ENCODE measurements around the gene CHMP2A. TPM values are rescaled to one million over a fixed set of nuclear protein-coding genes. Genes with fewer than 3 reads are reported as not detected.

The CHMP2A gene
- total and polyA plus RNA-seq, 2 experiments from 2014 or later = 88.6 to 186 TPM

GRCh38 chr19:58573658-58574164, 18.8 kb upstream of the CHMP2A start:
- no peak for TF ChIP-seq EZH2 (IDR thresholded peaks at IDR 0.05; ENCODE audit: insufficient read depth, poor library complexity, severe bottlenecking)
- TF ChIP-seq EZH2phosphoT487 (IDR thresholded peaks at IDR 0.05; ENCODE audit: insufficient read depth, low read depth) = no peak
- Histone ChIP-seq H3K79me2 (ENCODE audit: insufficient read depth) (peaks cover 33% of the 10 kb centered on the region), H3K4me1 (ENCODE audit: insufficient read depth) (peaks cover 12% of the 10 kb centered on the region; the same call in 1 of the 2 replicates), H3K27ac (peak overlapping the region; percentile 94), H3F3A (ENCODE audit: insufficient read depth) (peaks cover 12% of the 10 kb centered on the region), H3K27me3 (replicated peaks; ENCODE audit: insufficient read depth) (no peaks in the 10 kb centered on the region), H3K9me2 (ENCODE audit: insufficient read depth) (no peaks in the 10 kb centered on the region), H2AFZ (peak overlapping the region; percentile 83), H3K4me2 (ENCODE audit: unreplicated experiment) (peak overlapping the region; percentile 91), H3K9me3 (ENCODE audit: low read depth) (no peaks in the 10 kb centered on the region), H3K9ac (peak overlapping the region; percentile 91), H3K36me3 (ENCODE audit: low read depth) (no peaks in the 10 kb centered on the region), H3K4me3 (peak overlapping the region; percentile 88), H4K20me1 (ENCODE audit: insufficient read depth) (no peaks in the 10 kb centered on the region)
- in situ Hi-C loops (cut with MboI) = no loop called here
- WGBS, 2 experiments (ENCODE audit: low coverage in 1 of 2, low lambda C conversion rate in 2 of 2, missing lambda C conversion rate in 2 of 2) = 1% methylated on average over 17 to 20 of the region's 20 CpGs
- no peak for DNase-seq

DNA sequence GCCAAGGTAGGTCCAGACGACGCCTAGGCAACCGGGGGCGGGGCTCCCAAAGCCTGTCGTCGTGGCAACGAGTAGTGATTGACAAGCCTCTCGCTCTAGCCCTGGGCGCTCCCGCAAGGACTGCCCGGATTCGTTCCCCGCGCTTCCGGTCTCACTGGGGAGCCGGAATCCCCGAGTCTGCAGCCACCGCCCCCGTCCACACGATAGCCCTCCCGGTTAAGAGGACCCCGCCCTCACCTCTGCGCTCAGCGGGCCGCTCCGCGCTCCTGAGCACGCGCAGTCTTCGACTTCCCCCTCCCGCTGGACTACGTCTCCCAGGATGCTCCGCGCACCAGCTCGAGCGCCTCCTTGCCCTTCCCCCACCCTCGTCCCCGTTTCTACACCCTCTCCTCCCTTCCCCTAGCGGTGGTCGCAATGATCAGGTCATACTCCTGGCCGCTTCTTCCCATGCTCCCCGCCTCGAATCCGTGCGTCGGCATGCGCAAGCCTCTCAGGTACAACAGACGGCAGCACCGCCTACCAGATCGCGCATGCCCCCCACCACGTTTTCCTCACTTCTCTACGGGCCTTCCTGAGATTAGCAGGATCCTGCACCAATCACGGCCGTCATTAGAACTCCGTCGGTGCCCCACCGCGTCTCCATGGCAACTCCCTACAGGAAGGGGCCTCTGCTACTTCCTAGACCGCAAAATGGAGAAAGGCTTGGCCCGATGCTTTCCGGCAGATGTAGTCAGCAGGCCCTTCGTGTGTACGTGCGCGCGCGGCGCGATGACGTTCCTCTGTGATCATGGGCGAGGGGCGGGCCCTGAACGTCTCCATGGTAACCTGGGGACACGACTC, 18.1 kb upstream of the CHMP2A start, which contains the start of gene MZF1:
TSS of gene MZF1 (minus strand) at position 518 of the 840 bp plus-strand sequence. CDS start 1,946 bp downstream, outside the sequence.
- no peak for TF ChIP-seq EZH2phosphoT487 (IDR thresholded peaks at IDR 0.05; ENCODE audit: insufficient read depth, low read depth)
- no peak for TF ChIP-seq EZH2 (IDR thresholded peaks at IDR 0.05; ENCODE audit: insufficient read depth, poor library complexity, severe bottlenecking)
- peak within 1 kb of the TSS; percentile 94 for H3K27ac ChIP-seq
- peaks cover 11% of the 10 kb centered on the region for H3F3A ChIP-seq (ENCODE audit: insufficient read depth)
- peaks cover 8% of the 10 kb centered on the region; the same call in 1 of the 2 replicates for H3K4me1 ChIP-seq (ENCODE audit: insufficient read depth)
- WGBS, 2 experiments (ENCODE audit: low coverage in 1 of 2, low lambda C conversion rate in 2 of 2, missing lambda C conversion rate in 2 of 2) = 1% methylated on average over 54 to 75 of the region's 75 CpGs
- no peaks in the 10 kb centered on the region for H3K27me3 ChIP-seq (replicated peaks; ENCODE audit: insufficient read depth)
- peak within 1 kb of the TSS; percentile 96 for H3K4me2 ChIP-seq (ENCODE audit: unreplicated experiment)
- DNase-seq = peak; percentile 100
- peak within 1 kb of the TSS; percentile 83 for H2AFZ ChIP-seq
- in situ Hi-C loops (cut with MboI) = no loop called here
- peaks cover 26% of the 10 kb centered on the region for H3K79me2 ChIP-seq (ENCODE audit: insufficient read depth)
- peak within 1 kb of the TSS; percentile 88 for H3K4me3 ChIP-seq
- no peaks in the 10 kb centered on the region for H3K9me2 ChIP-seq (ENCODE audit: insufficient read depth)
- H3K36me3 ChIP-seq (ENCODE audit: low read depth) = no peaks in the 10 kb centered on the region
- H3K9me3 ChIP-seq (ENCODE audit: low read depth) = no peaks in the 10 kb centered on the region
- H4K20me1 ChIP-seq (ENCODE audit: insufficient read depth) = no peaks in the 10 kb centered on the region
- H3K9ac ChIP-seq = peak within 1 kb of the TSS; percentile 91

GRCh38 chr19:58572026-58572817, 17.3 kb upstream of the CHMP2A start:
- Histone ChIP-seq H3K36me3 (ENCODE audit: low read depth) (no peaks in the 10 kb centered on the region), H3K9me2 (ENCODE audit: insufficient read depth) (no peaks in the 10 kb centered on the region), H3K79me2 (ENCODE audit: insufficient read depth) (peaks cover 18% of the 10 kb centered on the region), H3K4me2 (ENCODE audit: unreplicated experiment) (peak overlapping the region; percentile 96), H3K9me3 (ENCODE audit: low read depth) (no peaks in the 10 kb centered on the region), H3K27ac (peak overlapping the region; percentile 94), H3K4me1 (ENCODE audit: insufficient read depth) (peaks cover 8% of the 10 kb centered on the region; the same call in 1 of the 2 replicates), H3K27me3 (replicated peaks; ENCODE audit: insufficient read depth) (no peaks in the 10 kb centered on the region), H2AFZ (no peak overlapping the region), H3F3A (ENCODE audit: insufficient read depth) (peaks cover 11% of the 10 kb centered on the region), H4K20me1 (ENCODE audit: insufficient read depth) (no peaks in the 10 kb centered on the region), H3K4me3 (peak overlapping the region; percentile 88), H3K9ac (peak overlapping the region; percentile 91)
- no peak for TF ChIP-seq EZH2phosphoT487 (IDR thresholded peaks at IDR 0.05; ENCODE audit: insufficient read depth, low read depth)
- no peak for TF ChIP-seq EZH2 (IDR thresholded peaks at IDR 0.05; ENCODE audit: insufficient read depth, poor library complexity, severe bottlenecking)
- 37 to 39% methylated on average over 22 to 24 of the region's 24 CpGs for WGBS, 2 experiments (ENCODE audit: low coverage in 1 of 2, low lambda C conversion rate in 2 of 2, missing lambda C conversion rate in 2 of 2)
- in situ Hi-C loops (cut with MboI) = no loop called here
- DNase-seq = no peak

DNA sequence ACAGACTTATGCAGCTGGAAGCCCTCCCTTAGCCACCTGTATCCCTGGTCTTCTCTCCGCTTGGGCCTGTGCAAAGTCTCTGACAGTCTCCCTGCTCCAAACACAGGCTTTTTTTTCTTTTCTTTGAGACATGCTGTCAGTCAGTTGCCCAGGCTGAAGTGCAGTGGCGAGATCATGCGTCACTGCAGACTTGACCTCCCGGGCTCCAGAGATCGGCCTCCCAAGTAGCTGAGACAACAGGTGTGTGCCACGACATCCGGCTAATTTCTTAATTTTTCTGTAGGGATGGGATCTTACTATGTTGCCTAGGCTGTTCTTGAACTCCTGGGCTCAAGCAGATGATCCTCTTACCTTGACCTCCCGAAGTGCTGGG, 16.7 kb upstream of the CHMP2A start:
- Histone ChIP-seq H2AFZ (no peak overlapping the region), H3F3A (ENCODE audit: insufficient read depth) (peaks cover 11% of the 10 kb centered on the region), H3K27me3 (replicated peaks; ENCODE audit: insufficient read depth) (no peaks in the 10 kb centered on the region), H3K9ac (no peak overlapping the region), H3K36me3 (ENCODE audit: low read depth) (no peaks in the 10 kb centered on the region), H3K9me3 (ENCODE audit: low read depth) (no peaks in the 10 kb centered on the region), H3K79me2 (ENCODE audit: insufficient read depth) (peaks cover 11% of the 10 kb centered on the region), H3K4me1 (ENCODE audit: insufficient read depth) (peaks cover 8% of the 10 kb centered on the region; the same call in 1 of the 2 replicates), H3K9me2 (ENCODE audit: insufficient read depth) (no peaks in the 10 kb centered on the region), H3K27ac (no peak overlapping the region), H3K4me3 (no peak overlapping the region), H3K4me2 (ENCODE audit: unreplicated experiment) (no peak overlapping the region), H4K20me1 (ENCODE audit: insufficient read depth) (no peaks in the 10 kb centered on the region)
- in situ Hi-C loops (cut with MboI) = no loop called here
- no peak for DNase-seq
- TF ChIP-seq EZH2 (IDR thresholded peaks at IDR 0.05; ENCODE audit: insufficient read depth, poor library complexity, severe bottlenecking) (no peak), EZH2phosphoT487 (IDR thresholded peaks at IDR 0.05; ENCODE audit: insufficient read depth, low read depth) (no peak)
- 91 to 92% methylated on average over 8 of the region's 8 CpGs for WGBS, 2 experiments (ENCODE audit: low coverage in 1 of 2, low lambda C conversion rate in 2 of 2, missing lambda C conversion rate in 2 of 2)

Data from GM23248 (cell line).